Skeletal muscle cell (primary cell): ENCODE results near the gene RASIP1.
"Not testable (repeated sequence)": the region's sequence is repeated elsewhere in the genome, so short reads cannot be mapped to it uniquely, and the experiment has no call there.

Experiments
- DNase-seq: peaks from one replicate; pipeline ENCODE4 v3.0.0-alpha.2; 2010; ENCODE audit warnings: low read depth
- H3K4me3 ChIP-seq: 2 replicates; pipeline ENCODE4 v1.5.1; 2011; ENCODE audit warnings: low read depth, mild to moderate bottlenecking, control low read depth, low read length, moderate library complexity

Gene RASIP1

GRCh38 chr19:48716562-48717291 is 23.7 kb downstream of the RASIP1 start:
- H3K4me3 ChIP-seq: peak overlapping the region; percentile 62
- peak; percentile 41 for DNase-seq

DNA sequence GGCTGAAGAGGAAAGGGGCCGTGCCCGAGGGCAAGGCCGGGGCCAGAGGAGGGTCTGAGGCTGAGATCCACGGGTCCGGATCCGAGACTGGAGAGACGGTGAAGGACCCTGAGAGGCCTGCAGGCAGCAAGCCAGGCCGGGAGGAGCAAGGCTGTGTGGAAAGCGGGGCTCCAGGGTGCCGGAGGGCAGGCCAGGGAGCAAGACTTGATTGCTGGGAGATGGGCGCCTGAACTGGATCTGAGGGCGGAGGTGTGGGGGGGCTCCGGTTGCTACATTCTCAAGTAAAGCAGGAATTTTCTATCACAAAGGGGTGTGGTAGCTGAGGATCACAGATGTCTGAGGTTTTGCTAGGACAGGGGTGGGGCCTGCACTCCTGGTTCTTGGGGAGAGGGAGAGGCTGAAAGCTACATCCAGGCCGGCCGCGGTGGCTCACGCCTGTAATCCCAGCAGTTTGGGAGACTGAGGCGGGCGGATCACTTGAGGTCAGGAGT is 24.7 kb downstream of the RASIP1 start:
- H3K4me3 ChIP-seq: peak overlapping the region; percentile 62
- no peak for DNase-seq

- DNase-seq: no peak
- H3K4me3 ChIP-seq: peak overlapping the region; percentile 62
Observed at GRCh38 chr19:48714759-48715675, 25.4 kb downstream of the RASIP1 start.

- peak overlapping the region; percentile 83 for H3K4me3 ChIP-seq
Observed at GRCh38 chr19:48713864-48714755, 26.3 kb downstream of the RASIP1 start.

GRCh38 chr19:48713041-48713863 is 27.2 kb downstream of the RASIP1 start:
- peak overlapping the region; percentile 83 for H3K4me3 ChIP-seq
- no peak for DNase-seq

More at GRCh38 chr19:48713864-48714755, 26.3 kb downstream of the RASIP1 start:
- peak; percentile 98 for DNase-seq

DNA sequence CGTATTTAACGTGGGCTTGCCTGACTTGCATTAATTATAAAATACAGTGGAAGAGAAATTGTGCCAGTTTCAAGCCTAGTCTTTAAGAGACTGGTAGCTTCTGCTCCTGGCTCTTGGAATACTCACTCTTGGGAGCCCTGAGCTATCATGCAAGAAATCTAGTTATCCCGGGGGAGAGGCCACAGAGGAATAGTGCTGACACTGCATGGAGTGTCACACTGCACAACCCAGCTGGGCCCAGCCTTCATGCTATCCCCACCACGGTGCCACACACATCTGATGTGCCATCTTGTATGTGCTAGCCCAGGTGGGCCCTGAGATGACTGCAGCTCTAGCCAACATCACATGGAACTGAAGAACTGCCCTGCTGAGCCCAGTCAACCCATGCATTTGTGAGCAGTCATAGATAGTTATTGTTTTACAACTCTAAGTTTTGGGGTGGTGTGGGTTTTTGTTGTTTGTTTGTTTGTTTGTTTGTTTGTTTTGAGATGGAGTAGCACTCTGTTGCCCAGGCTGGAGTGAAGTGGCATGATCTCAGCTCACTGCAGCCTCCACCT is 29.2 kb downstream of the RASIP1 start:
- no peak overlapping the region for H3K4me3 ChIP-seq
- no peak for DNase-seq

DNA sequence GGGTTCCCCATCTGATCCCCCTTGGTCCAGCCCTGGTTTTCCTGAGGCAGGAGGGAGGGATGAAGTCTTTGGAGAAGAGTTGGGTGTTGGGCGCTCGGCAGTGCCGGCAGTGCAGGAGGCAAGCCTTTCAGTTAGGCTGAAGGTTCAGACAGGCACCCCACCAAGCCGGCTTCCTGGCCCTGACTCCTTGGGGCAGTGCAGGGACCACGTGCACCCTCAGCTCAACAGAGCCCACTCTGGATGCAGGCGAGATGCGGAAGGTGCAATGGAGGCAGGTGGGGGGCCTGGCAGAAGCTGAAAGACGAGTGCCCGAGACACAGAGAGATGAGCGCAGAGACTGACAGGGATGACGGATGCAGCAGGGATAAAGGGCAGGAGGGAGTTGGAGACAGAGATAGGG is 31.9 kb downstream of the RASIP1 start:
- no peak overlapping the region for H3K4me3 ChIP-seq
- no peak for DNase-seq

- no peak overlapping the region for H3K4me3 ChIP-seq
Observed at GRCh38 chr19:48705431-48705830, 35.0 kb downstream of the RASIP1 start.

GRCh38 chr19:48703316-48703715 is 37.1 kb downstream of the RASIP1 start:
- no peak overlapping the region for H3K4me3 ChIP-seq
- DNase-seq: no peak

More at GRCh38 chr19:48705431-48705830, 35.0 kb downstream of the RASIP1 start:
- no peak for DNase-seq

- DNase-seq: no peak
- no peak overlapping the region for H3K4me3 ChIP-seq
Observed at GRCh38 chr19:48702701-48703100, 37.7 kb downstream of the RASIP1 start.

GRCh38 chr19:48698046-48698445 is 42.4 kb downstream of the RASIP1 start:
- DNase-seq: no peak
- no peak overlapping the region for H3K4me3 ChIP-seq

GRCh38 chr19:48696353-48697010 is 43.9 kb downstream of the RASIP1 start:
- DNase-seq: no peak
- peak overlapping the region; percentile 1 for H3K4me3 ChIP-seq

DNA sequence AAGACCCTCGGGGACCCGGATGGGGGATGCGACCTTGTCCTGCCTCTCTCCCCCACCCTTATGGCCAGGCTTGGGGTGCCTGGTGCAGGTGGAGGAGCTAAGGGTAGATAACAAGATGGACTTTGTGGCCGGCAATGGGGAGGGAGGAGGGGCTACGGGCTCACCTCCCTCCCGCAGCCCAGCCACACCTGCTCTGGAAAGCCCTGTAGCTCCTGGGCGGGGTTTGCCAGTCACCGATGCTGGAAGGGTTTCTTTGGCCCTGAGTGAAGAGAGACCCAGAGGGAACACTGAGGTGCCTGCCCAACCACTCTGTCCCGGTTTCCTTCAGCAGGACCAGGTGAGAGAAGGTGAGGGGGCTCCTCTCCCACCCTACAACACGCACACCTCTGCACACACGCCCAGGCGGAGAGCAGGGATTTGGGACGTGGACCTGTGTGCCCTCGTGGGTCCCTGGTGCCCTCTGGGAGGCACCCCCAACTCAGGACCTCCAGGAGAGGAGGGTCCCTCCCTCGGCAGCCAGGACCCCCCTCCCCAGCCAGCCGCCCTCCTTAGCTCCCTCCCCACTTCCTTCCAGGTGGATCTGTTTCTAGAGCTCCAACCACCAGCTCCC is 44.6 kb downstream of the RASIP1 start, which contains the start of gene FUT2:
Gene FUT2, plus strand, starts transcription at position 229 of the 610 bp plus-strand sequence. CDS start 6,986 bp downstream, outside the sequence.
- DNase-seq: no peak
- H3K4me3 ChIP-seq: peak within 1 kb of the TSS; percentile 1

DNA sequence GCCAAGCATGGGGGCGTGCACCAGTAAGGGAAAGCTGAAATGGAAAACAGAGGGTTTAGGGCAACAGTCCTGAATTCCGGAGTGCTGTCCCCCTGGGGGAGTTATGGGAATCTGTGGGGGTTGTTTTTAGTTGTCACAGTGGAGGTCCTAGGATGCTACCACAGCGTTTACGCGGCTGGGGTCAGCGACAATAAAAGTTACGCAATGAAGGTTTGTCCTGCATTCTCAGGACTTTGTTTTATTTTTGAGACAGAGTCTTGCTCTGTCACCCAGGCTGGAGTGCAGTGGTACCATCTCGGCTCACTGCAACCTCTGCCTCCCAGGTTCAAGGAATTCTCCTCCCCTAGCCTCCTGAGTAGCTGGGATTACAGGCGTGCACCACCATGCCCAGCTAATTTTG is 46.8 kb downstream of the RASIP1 start:
- not testable (repeated sequence) for DNase-seq, H3K4me3 ChIP-seq

DNA sequence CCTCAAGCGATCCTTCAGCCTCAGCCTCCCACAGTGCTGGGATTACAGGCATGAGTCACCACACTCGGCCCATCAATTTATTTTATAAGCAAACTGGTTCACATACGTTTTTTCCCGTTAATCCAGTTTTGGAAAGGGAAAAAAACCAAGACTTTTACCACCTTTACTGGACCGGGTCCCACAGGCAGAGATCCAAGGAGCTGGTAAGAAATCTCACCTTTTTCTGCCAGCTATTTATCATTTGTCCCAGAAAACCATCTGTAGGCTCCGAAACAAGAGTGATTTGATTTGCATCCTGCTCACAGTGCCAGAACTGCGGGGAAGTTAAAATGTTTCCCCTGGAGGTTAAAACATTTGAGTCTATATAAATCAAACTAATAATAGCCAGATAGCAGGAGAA is 51.0 kb downstream of the RASIP1 start:
- no peak for DNase-seq
- H3K4me3 ChIP-seq: no peak overlapping the region

GRCh38 chr19:48687776-48688175 is 52.6 kb downstream of the RASIP1 start:
- DNase-seq: no peak
- no peak overlapping the region for H3K4me3 ChIP-seq

- DNase-seq, H3K4me3 ChIP-seq: not testable (repeated sequence)
Observed at GRCh38 chr19:48686637-48687036, 53.8 kb downstream of the RASIP1 start.
